ENCODE results near the gene CDH23. TPM values are rescaled to one million over a fixed set of nuclear protein-coding genes. Genes with fewer than 3 reads are reported as not detected.

CDH23 gene
- total RNA-seq: 10 to 100 TPM in 3 of 6 donors, 1 to 10 TPM in 3; 4.7 to 29.3 (median 10.4) TPM

- Histone ChIP-seq H3K9me3 (no peaks in the 10 kb centered on the region), H3K4me1 (peaks cover 14 to 25% (median 16%) of the 10 kb centered on the region in 4 donors), H3K27me3 (peaks cover 0 to 32% (median 16%) of the 10 kb centered on the region in 4 donors), H3K36me3 (no peaks in the 10 kb centered on the region), H3K4me3 (peak within 1 kb of the TSS; percentile 19 to 51 (median 50)), H3K27ac (peak within 1 kb of the TSS in 2 of 4 donors; percentile 7 to 67)
- ATAC-seq (ENCODE audit: low FRiP score in 2 of 2) (peak in 1 of 2 donors; percentile 67), DNase-seq (peak; percentile 20 to 92)
- TF ChIP-seq POLR2AphosphoS5 (IDR thresholded peaks at IDR 0.05) (no peak), EP300 (IDR thresholded peaks at IDR 0.05) (no peak), POLR2A (IDR thresholded peaks at IDR 0.05) (no peak)
- TF ChIP-seq, protein P1, sequence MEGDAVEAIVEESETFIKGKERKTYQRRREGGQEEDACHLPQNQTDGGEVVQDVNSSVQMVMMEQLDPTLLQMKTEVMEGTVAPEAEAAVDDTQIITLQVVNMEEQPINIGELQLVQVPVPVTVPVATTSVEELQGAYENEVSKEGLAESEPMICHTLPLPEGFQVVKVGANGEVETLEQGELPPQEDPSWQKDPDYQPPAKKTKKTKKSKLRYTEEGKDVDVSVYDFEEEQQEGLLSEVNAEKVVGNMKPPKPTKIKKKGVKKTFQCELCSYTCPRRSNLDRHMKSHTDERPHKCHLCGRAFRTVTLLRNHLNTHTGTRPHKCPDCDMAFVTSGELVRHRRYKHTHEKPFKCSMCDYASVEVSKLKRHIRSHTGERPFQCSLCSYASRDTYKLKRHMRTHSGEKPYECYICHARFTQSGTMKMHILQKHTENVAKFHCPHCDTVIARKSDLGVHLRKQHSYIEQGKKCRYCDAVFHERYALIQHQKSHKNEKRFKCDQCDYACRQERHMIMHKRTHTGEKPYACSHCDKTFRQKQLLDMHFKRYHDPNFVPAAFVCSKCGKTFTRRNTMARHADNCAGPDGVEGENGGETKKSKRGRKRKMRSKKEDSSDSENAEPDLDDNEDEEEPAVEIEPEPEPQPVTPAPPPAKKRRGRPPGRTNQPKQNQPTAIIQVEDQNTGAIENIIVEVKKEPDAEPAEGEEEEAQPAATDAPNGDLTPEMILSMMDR (IDR thresholded peaks at IDR 0.05): peak in 1 of 6 experiments; percentile 8
- 5% methylated on average over 8 of the region's 91 CpGs; no CpG with 5 or more reads in 1 of the 2 donors for WGBS, 2 donors
Measured at GRCh38 chr10:71396711-71397295, at the start of gene CDH23. CDH23 (plus strand) TSS chr10:71396920; CDS start chr10:71439832, 42,912 bp downstream.

GRCh38 chr10:71347587-71348395, 48.9 kb upstream of the CDH23 start:
- H3K36me3 ChIP-seq: peaks cover 0 to 8% (median 0%) of the 10 kb centered on the region in 4 donors
- TF ChIP-seq POLR2AphosphoS5 (IDR thresholded peaks at IDR 0.05) (no peak), POLR2A (IDR thresholded peaks at IDR 0.05) (no peak), EP300 (IDR thresholded peaks at IDR 0.05) (no peak)
- TF ChIP-seq, protein P1 (IDR thresholded peaks at IDR 0.05): no peak
- H3K27me3 ChIP-seq: no peaks in the 10 kb centered on the region
- peaks cover 5 to 12% (median 9%) of the 10 kb centered on the region in 4 donors for H3K4me1 ChIP-seq
- no peak overlapping the region for H3K27ac ChIP-seq
- no peaks in the 10 kb centered on the region for H3K9me3 ChIP-seq
- no peak for ATAC-seq (ENCODE audit: low FRiP score in 2 of 2)
- no peak overlapping the region for H3K4me3 ChIP-seq
- 79 to 83% methylated on average over 10 to 13 of the region's 14 CpGs for WGBS, 2 donors
- peak in 1 of 2 donors; percentile 27 for DNase-seq

GRCh38 chr10:71348850-71349249, 47.9 kb upstream of the CDH23 start:
- TF ChIP-seq POLR2A (IDR thresholded peaks at IDR 0.05) (no peak), POLR2AphosphoS5 (IDR thresholded peaks at IDR 0.05) (no peak)
- TF ChIP-seq, protein P1 (IDR thresholded peaks at IDR 0.05): no peak
- WGBS, 2 donors: 100% methylated on average over 1 of the region's 1 CpG
- DNase-seq: no peak
- H3K27ac ChIP-seq: no peak overlapping the region
- no peak overlapping the region for H3K4me3 ChIP-seq
- ATAC-seq (ENCODE audit: low FRiP score in 2 of 2): no peak
- peaks cover 2 to 8% (median 6%) of the 10 kb centered on the region in 4 donors for H3K4me1 ChIP-seq
- H3K27me3 ChIP-seq: no peaks in the 10 kb centered on the region
- H3K36me3 ChIP-seq: peaks cover 0 to 8% (median 0%) of the 10 kb centered on the region in 4 donors
- H3K9me3 ChIP-seq: no peaks in the 10 kb centered on the region

DNA sequence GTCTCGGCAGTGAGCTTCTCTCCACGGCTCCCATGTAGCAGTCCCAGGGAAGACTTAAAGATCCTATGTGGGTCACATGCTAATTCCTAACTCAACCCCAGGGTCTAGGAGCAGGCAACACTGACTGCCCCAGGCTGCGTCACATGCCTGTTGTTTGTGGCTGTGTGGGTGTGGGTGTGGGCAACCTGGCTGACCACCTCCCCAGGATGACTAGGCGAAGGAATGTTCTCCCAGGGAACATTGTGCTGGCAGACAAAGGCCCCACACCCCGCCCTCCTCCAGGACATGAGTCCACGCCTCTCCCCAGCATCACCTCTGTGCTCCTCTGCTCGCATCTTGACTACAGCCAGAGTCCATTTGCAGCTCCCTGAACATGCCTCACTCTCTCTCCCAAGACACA, 47.3 kb upstream of the CDH23 start:
- Histone ChIP-seq H3K4me3 (no peak overlapping the region), H3K9me3 (no peaks in the 10 kb centered on the region), H3K36me3 (peaks cover 0 to 8% (median 0%) of the 10 kb centered on the region in 4 donors), H3K4me1 (peaks cover 0 to 5% (median 2%) of the 10 kb centered on the region in 4 donors), H3K27ac (no peak overlapping the region), H3K27me3 (no peaks in the 10 kb centered on the region)
- 92% methylated on average over 7 of the region's 7 CpGs for WGBS, 2 donors
- ATAC-seq (ENCODE audit: low FRiP score in 2 of 2) (no peak), DNase-seq (no peak)
- TF ChIP-seq POLR2A (IDR thresholded peaks at IDR 0.05): no peak
- TF ChIP-seq, protein P1 (IDR thresholded peaks at IDR 0.05): no peak
- TF ChIP-seq POLR2AphosphoS5 (IDR thresholded peaks at IDR 0.05): no peak
- TF ChIP-seq EP300 (IDR thresholded peaks at IDR 0.05): no peak

Measured in upper lobe of left lung (tissue), 6 donors.